ENCODE data around the gene DYNC1LI2. TPM values are rescaled to one million over a fixed set of nuclear protein-coding genes. Genes with fewer than 3 reads are reported as not detected.
A peak's percentile ranks its signal among the peaks of the same experiment; 100 is the strongest.

DYNC1LI2 gene
- total RNA-seq, 1 experiment from 2014 or later: 92.8 TPM

GRCh38 chr16:66740010-66740409 lies 11.4 kb downstream of the DYNC1LI2 start (continued):
- TF ChIP-seq RAD21 (IDR thresholded peaks at IDR 0.05; ENCODE audit: low read depth) (peak; percentile 21; the same call in 1 of the 2 replicates), SP1 (IDR thresholded peaks at IDR 0.05; ENCODE audit: low read depth) (no peak), EZH2phosphoT487 (IDR thresholded peaks at IDR 0.05; ENCODE audit: borderline replicate concordance) (no peak), ZBTB33 (IDR thresholded peaks at IDR 0.05; ENCODE audit: extremely low read depth, insufficient replicate concordance, low read length) (no peak)

GRCh38 chr16:66735891-66736290 lies 15.5 kb downstream of the DYNC1LI2 start:
- Histone ChIP-seq H3K36me3 (ENCODE audit: control insufficient read depth in 1 of 2, insufficient read depth in 2 of 2, low read length in 2 of 2) (peaks cover 46 to 53% of the 10 kb centered on the region in 2 experiments), H3K79me2 (ENCODE audit: insufficient read depth, low read length) (peaks cover 44% of the 10 kb centered on the region), H3K9me2 (ENCODE audit: insufficient read depth) (no peaks in the 10 kb centered on the region), H4K20me1 (ENCODE audit: insufficient read depth) (peaks cover 5% of the 10 kb centered on the region; the same call in 1 of the 2 replicates), H3K4me3 (replicated peaks in 1 of 2; ENCODE audit: low read depth in 1 of 2, low read length in 2 of 2) (no peak overlapping the region), H3K9me3 (ENCODE audit: control insufficient read depth in 1 of 2, insufficient read depth in 1 of 2, low read depth in 1 of 2, low read length in 2 of 2) (no peaks in the 10 kb centered on the region), H3K4me2 (ENCODE audit: low read length) (peak overlapping the region; percentile 20), H2AFZ (ENCODE audit: low read depth, low read length, poor library complexity, severe bottlenecking) (no peak overlapping the region), H3K27ac (ENCODE audit: low read depth, low read length) (peak overlapping the region; percentile 29; the same call in 1 of the 2 replicates), H3K9ac (ENCODE audit: low read length) (peak overlapping the region; percentile 9; the same call in 1 of the 2 replicates), H3K27me3 (ENCODE audit: insufficient read depth, low read length) (no peaks in the 10 kb centered on the region), H3K4me1 (ENCODE audit: control insufficient read depth in 1 of 2, insufficient read depth in 2 of 2, low read length in 2 of 2) (peaks cover 15 to 26% of the 10 kb centered on the region in 2 experiments)
- BruUV-seq (replicated peaks): no TSS peak
- intact Hi-C loops (cut with micrococcal nuclease): no loop called here
- RAD21 ChIA-PET (ENCODE audit: low non-redundant PET in 1 of 2, low total read pairs in 2 of 2, uncharacterized antibody in 2 of 2, unreplicated experiment in 2 of 2): no interaction called here
- peak; percentile 58 for ATAC-seq
- no peak for TF ChIP-seq CEBPB (IDR thresholded peaks at IDR 0.05; ENCODE audit: low read depth)
- TF ChIP-seq ZNF274 (IDR thresholded peaks at IDR 0.05; ENCODE audit: low read depth, low read length): no peak
- no peak for TF ChIP-seq EZH2phosphoT487 (IDR thresholded peaks at IDR 0.05; ENCODE audit: borderline replicate concordance)
- peak; percentile 41; the same call in 1 of the 2 replicates for TF ChIP-seq FOSL1 (IDR thresholded peaks at IDR 0.05; ENCODE audit: low read depth)
- no peak for DNase-seq (ENCODE audit: low read depth, low spot score)
- POLR2A ChIA-PET: no interaction called here
- CTCF ChIA-PET: interaction anchor here (1.3 to 2.1 kb wide), 3 partner anchors 8 to 137 kb away, joined by 3 to 11 read pairs (median 5); partner anchors contain the start of gene DYNC1LI2

Measured in HCT116 (cell line).